Measurements from ENCODE around the gene CARD14.
"Not testable (repeated sequence)": the region's sequence is repeated elsewhere in the genome, so short reads cannot be mapped to it uniquely, and the experiment has no call there.

Gene CARD14

GRCh38 chr17:80223838-80224497 is 54.1 kb downstream of the CARD14 start:
- DNase-seq (ENCODE audit: low read depth in 2 of 2) = no peak

DNA sequence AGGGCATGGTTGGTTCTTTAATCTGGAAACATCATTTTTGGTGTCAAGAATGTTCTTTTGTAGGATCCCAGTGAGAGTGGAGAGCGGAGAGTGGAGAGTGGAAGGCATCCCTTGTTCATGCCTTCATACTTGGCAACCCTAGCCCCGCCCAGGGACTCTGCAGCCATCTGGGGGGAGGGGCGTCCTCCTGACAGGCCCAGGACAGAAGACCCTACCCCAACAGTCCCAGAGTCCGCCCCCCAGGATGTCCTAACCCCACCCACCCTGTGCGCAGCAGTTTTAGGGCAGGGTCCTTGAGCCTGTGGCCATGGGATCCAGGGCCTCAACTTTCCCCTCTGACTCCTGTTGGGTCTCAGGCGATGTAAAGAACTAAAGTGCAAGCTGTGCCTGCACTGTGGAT is 54.9 kb downstream of the CARD14 start:
- no peak for DNase-seq (ENCODE audit: low read depth in 2 of 2)

- DNase-seq (ENCODE audit: low read depth in 2 of 2) = no peak
Measured at GRCh38 chr17:80225230-80225629, 55.4 kb downstream of the CARD14 start.

- no peak for DNase-seq (ENCODE audit: low read depth in 2 of 2)
Measured at GRCh38 chr17:80227156-80227555, 57.3 kb downstream of the CARD14 start.

DNA sequence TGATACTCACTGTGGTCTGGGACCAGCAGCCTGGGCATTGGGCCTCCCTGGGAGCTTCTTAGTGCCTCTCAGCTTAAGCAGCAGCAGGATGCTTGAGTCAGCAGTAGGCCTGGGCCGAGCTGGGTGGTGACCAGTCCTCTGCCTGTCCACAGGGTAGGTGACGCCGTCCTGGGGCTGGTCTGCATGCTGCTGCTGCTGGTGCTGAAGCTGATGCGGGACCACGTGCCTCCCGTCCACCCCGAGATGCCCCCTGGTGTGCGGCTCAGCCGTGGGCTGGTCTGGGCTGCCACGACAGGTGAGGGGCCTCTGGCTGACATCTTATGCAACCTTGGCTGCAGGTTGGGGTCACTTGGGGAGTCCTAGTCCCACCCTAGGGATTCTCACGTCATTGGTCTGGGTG is 57.8 kb downstream of the CARD14 start:
- DNase-seq (ENCODE audit: low read depth in 2 of 2) = no peak

GRCh38 chr17:80228477-80228876 is 58.6 kb downstream of the CARD14 start:
- DNase-seq (ENCODE audit: low read depth in 2 of 2) = no peak

- no peak for DNase-seq (ENCODE audit: low read depth in 2 of 2)
Measured at GRCh38 chr17:80229011-80229410, 59.2 kb downstream of the CARD14 start.

DNA sequence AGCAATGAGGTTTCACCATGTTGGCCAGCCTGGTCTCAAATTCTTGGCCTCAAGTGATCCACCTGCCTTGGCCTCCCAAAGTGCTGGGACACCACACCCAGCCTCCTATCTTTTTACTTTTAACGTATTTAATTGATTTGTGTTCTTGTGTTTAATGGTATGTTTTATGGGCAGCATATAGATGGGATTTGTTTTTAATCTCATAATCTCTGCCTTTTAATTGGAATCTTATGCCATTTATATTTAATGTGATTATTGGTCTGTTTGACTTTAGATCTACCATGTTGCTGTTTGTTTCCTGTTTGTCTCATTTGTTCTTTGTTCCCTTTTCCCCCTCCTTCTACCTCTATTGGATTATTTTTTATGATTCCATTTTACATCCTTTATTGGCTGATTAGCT is 62.6 kb downstream of the CARD14 start:
- DNase-seq (ENCODE audit: low read depth in 2 of 2) = no peak

- no peak for DNase-seq (ENCODE audit: low read depth in 2 of 2)
Measured at GRCh38 chr17:80233202-80233601, 63.4 kb downstream of the CARD14 start.

DNA sequence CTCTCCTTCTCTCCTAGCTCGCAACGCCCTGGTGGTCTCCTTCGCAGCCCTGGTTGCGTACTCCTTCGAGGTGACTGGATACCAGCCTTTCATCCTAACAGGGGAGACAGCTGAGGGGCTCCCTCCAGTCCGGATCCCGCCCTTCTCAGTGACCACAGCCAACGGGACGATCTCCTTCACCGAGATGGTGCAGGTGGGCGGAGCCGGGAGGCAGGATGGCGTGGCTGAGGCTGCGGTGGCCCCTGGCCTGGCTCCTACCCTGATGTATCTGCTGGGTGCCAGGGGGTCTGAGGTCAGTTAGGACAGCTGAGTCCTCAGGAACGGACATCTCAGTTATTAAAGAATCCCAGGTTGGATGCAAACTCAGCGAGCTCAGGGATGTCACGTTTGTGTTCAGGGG is 67.1 kb downstream of the CARD14 start:
- no peak for DNase-seq (ENCODE audit: low read depth in 2 of 2)

DNA sequence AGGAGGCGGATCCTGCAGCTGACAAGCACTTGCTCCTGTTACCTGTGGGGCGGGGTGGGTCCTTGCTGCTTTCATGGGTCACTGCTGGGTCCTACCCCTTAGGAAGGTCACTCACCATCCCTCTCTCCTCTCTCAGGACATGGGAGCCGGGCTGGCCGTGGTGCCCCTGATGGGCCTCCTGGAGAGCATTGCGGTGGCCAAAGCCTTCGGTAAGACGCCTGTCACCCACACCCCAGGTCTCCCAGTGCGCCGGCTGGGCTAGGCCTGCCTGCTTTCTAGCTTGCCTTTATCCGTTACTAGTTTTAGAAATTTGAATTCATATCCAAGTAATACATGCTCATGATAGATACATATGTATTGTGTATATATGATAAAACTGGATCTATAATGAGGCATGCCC is 67.6 kb downstream of the CARD14 start:
- no peak for DNase-seq (ENCODE audit: low read depth in 2 of 2)

DNA sequence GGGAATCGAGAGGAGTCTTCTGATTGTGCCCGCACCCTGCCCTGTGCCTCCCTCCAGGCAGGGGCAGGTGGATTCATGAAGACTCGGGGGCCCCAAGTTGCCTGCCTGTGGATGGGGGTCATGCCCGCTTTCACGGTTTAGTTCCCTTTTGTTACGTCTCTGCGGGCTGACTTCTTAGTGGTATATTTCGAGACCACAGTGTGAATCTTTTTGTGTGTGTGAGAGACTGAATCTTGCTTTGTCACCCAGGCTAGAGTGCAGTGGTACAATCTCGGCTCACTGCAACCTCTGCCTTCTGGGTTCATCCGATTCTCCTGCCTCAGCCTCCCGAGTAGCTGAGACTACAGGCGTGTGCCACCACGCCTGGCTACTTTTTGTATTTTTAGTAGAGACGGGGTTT is 72.7 kb downstream of the CARD14 start:
- DNase-seq (ENCODE audit: low read depth in 2 of 2) = no peak

DNA sequence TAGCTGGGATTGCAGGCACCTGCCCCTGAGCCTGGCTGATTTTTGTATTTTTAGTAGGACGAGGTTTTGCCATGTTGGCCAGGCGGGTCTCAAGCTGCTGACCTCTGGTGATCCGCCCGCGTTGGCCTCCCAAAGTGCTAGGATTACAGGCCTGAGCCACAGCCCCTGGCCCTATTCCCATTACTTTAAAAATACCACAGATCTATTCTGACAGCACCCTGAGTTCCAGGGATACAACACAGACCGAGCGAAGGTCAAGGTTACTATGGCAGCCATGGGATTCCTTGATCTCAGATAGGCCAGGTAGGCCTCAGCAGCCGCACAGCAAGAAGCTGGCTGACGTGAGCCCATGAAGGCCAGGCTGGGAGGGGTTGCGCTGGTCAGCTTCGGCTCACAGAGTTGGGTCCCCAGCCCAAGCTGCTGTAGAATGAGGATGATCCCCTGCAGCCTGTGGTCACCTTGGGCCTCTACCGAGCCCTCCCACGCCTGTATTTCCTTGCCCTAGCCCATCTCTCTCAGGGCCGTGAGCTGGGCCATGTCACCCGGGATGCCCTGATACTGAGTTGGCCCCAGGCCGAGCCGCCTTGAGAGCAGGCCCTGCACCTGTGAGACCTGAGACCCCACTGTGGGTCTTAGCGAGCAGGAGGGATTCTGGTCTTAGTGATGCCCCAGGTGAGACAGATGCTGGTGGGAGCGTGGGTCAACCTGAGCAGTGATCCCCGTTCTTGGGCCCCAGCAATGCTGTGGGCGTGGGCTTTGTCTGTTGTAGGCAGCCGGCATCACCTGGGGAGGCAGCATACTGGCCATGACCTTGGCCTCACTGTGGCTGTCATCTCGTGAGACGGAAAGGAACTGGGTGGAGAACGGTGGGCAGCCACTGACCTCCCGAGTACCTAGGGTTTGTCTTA is 74.0 kb downstream of the CARD14 start:
- no peak for DNase-seq (ENCODE audit: low read depth in 2 of 2)

DNA sequence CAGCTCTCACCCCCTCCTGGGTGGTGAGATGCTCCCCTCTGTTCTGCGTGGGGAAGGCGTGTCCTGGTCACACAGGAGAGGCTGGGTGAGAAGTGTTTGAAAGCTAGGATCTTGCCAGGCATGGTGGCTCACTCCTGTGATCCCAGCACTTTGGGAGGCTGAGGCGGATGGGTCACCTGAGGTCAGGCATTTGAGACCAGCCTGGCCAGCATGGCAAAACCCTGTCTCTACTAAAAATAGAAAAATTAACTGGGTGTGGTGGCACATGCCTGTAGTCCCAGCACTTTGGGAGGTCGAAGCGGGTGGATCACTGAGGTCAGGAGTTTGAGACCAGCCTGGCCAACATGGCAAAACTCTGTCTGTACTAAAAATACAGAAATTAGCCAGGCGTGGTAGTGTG is 74.6 kb downstream of the CARD14 start:
- not testable (repeated sequence) for DNase-seq (ENCODE audit: low read depth in 2 of 2)

DNA sequence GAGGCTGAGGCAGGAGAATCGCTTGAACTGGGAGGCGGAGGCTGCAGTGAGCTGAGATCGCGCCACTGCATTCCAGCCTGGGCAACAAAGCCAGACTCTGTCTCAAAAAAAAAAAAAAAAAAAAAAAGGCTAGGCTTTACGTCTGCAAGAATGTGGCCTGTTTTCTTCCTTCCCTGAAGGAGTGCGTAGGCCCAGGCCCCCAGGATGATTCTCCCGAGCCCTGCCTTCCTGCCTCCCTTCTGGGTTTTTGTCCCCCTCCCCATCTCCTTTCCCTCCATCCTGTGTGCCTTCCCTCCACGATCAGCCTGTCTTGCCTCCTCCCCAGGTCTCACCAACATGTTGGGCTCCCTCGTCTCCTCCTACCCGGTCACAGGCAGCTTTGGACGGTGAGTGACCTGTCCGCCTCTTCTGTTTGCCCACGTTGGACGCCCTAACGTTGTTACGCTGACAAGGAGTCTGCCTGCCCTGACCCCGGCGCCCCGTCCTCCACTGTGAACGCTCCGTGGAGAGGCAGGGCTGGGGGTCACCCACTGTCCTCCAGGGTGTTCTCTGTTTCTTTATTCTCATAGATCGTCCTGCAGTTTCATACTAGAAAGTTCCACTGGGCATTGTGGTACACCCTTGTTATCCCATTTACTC is 75.2 kb downstream of the CARD14 start:
- no peak for DNase-seq (ENCODE audit: low read depth in 2 of 2)

DNA sequence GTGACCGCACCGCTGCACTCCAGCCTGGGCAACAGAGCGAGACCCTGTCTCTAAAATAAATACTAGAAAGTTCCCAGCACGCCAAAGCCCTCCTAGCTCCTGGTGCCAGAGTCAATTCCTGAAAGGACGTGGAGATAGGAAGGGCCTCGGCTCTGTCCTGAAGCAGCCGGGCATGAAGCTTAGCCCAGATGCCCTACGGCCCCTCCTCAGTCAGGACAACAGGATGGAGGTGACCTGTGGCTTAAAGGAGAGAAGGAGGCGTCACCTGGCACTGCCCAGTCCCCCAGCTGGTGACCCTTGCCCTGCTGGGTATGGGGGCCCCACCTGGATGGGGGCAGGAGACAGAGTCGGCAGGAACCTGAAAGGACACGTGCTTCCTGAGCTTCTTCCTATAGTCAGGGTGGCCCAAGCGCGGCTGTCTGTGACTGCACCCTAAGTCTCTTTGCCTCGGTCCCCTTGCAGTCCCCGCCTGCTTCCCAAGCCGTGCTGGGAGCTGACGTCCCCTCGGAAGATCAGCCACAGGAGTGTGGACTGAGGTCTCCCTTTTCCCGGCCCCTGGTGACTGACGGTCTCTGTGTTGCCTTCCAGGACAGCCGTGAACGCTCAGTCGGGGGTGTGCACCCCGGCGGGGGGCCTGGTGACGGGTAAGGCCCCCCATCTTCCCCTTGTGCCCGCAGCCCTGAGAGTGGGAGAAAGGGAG is 75.9 kb downstream of the CARD14 start:
- DNase-seq (ENCODE audit: low read depth in 2 of 2) = no peak

- DNase-seq (ENCODE audit: low read depth in 2 of 2) = no peak
Measured at GRCh38 chr17:80246266-80246681, 76.4 kb downstream of the CARD14 start.

DNA sequence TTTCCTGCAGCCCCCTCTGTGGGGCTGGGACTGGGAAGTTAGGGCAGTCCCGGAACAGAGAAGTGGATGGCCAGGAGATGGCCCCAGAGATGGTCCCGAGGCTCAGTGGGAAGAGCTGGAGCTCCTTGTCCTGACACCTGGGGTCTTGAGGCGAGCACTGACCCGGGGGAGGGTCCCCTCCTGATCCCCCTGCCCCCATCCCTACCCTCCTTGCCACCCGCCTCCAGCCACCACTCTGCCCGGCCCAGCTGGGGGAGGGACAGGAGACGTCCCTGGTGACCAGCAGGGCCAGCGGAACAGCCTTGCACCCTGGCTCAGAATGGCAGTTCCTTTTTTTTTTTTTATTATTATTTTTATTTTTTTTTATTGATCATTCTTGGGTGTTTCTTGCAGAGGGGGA is 76.9 kb downstream of the CARD14 start:
- DNase-seq (ENCODE audit: low read depth in 2 of 2) = no peak

- no peak for DNase-seq (ENCODE audit: low read depth in 2 of 2)
Measured at GRCh38 chr17:80247561-80247960, 77.7 kb downstream of the CARD14 start.

- no peak for DNase-seq (ENCODE audit: low read depth in 2 of 2)
Measured at GRCh38 chr17:80248001-80248893, 78.4 kb downstream of the CARD14 start.
